Measurements from ENCODE around the gene RBM39. TPM values are rescaled to one million over a fixed set of nuclear protein-coding genes. Genes with fewer than 3 reads are reported as not detected.

RBM39 gene
- total and polyA plus RNA-seq, 2 of the 13 experiments (the other 11 are each of a cell fraction or from before 2014, with no cell fraction given) = 788 to 920 TPM

- TF ChIP-seq, protein P1, sequence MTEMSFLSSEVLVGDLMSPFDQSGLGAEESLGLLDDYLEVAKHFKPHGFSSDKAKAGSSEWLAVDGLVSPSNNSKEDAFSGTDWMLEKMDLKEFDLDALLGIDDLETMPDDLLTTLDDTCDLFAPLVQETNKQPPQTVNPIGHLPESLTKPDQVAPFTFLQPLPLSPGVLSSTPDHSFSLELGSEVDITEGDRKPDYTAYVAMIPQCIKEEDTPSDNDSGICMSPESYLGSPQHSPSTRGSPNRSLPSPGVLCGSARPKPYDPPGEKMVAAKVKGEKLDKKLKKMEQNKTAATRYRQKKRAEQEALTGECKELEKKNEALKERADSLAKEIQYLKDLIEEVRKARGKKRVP (CRISPR knock-in tag; IDR thresholded peaks at IDR 0.05) = peak in 1 of 2 experiments; percentile 8; a peak in 1 of 4 replicates
- no peak for TF ChIP-seq ZNF772 (CRISPR knock-in tag; IDR thresholded peaks at IDR 0.05)
- no peak for TF ChIP-seq ZNF292 (CRISPR knock-in tag; IDR thresholded peaks at IDR 0.05; ENCODE audit: borderline replicate concordance, low read depth)
- TF ChIP-seq HINFP (CRISPR knock-in tag; IDR thresholded peaks at IDR 0.05; ENCODE audit: low read depth) = no peak
- TF ChIP-seq CEBPG (CRISPR knock-in tag; IDR thresholded peaks at IDR 0.05) = 0 out of 2 replicates have a peak, but pooled peaks have one; percentile 15
- TF ChIP-seq BHLHE40 (IDR thresholded peaks at IDR 0.05; ENCODE audit: low read length) = no peak
- no peak for TF ChIP-seq HDAC2 (CRISPR knock-in tag; IDR thresholded peaks at IDR 0.05)
- TF ChIP-seq, protein P2, sequence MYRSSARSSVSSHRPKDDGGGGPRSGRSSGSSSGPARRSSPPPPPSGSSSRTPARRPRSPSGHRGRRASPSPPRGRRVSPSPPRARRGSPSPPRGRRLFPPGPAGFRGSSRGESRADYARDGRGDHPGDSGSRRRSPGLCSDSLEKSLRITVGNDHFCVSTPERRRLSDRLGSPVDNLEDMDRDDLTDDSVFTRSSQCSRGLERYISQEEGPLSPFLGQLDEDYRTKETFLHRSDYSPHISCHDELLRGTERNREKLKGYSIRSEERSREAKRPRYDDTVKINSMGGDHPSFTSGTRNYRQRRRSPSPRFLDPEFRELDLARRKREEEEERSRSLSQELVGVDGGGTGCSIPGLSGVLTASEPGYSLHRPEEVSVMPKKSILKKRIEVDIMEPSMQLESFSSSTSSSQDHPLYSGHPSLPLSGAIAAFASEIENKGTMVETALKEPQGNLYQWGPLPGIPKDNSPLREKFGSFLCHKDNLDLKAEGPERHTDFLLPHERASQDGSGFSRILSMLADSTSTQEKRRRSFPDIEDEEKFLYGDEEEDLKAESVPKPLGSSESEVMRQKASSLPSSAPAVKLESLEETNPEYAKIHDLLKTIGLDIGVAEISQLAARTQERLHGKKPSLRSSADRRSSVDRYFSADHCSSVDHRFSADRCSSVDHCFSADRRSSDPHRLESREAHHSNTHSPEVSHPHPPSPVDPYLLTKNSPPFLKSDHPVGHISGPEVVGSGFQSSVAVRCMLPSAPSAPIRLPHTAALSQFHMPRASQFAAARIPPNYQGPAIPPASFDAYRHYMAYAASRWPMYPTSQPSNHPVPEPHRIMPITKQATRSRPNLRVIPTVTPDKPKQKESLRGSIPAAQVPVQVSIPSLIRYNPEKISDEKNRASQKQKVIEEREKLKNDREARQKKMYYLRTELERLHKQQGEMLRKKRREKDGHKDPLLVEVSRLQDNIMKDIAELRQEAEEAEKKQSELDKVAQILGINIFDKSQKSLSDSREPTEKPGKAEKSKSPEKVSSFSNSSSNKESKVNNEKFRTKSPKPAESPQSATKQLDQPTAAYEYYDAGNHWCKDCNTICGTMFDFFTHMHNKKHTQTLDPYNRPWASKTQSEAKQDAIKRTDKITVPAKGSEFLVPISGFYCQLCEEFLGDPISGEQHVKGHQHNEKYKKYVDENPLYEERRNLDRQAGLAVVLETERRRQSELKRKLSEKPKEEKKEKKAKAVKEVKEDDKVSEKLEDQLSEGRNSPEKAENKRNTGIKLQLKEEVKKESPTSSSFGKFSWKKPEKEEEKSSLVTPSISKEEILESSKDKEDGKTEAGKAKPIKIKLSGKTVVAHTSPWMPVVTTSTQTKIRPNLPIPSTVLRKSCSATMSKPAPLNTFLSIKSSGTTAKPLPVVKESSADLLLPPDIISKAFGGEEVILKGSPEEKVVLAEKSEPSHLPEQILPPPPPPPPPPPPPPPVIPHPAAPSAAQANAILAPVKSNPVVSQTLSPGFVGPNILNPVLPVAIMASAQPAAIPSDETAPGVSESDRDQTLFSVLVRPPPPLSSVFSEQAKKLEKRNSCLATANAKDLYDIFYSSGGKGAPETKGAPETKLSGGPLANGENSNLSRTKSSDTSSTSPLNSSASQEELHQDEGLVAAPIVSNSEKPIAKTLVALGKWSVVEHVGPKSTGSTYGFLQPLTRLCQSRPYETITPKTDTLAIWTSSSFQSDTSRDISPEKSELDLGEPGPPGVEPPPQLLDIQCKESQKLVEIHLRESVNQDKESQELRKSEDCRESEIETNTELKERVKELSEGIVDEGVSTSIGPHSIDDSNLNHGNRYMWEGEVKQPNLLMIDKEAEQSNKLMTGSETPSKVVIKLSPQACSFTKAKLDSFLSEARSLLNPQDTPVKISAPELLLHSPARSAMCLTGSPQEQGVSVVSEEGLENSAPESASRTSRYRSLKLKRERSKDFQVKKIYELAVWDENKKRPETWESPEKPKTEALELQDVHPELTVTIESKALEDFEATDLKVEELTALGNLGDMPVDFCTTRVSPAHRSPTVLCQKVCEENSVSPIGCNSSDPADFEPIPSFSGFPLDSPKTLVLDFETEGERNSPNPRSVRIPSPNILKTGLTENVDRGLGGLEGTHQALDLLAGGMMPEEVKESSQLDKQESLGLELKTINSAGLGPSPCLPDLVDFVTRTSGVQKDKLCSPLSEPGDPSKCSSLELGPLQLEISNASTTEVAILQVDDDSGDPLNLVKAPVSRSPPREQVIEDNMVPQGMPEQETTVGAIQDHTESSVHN (CRISPR knock-in tag; IDR thresholded peaks at IDR 0.05) = no peak
- no peak for TF ChIP-seq SRSF1 (optimal IDR thresholded peaks at IDR 0.05; ENCODE audit: low read depth, low read length)
- TF ChIP-seq SMC3 (IDR thresholded peaks at IDR 0.05; ENCODE audit: low read length) = no peak
- TF ChIP-seq HOXA7 (CRISPR knock-in tag; IDR thresholded peaks at IDR 0.05) = no peak
- no peak for TF ChIP-seq KDM6A (CRISPR knock-in tag; IDR thresholded peaks at IDR 0.05; ENCODE audit: low read depth)
- no peak for TF ChIP-seq MATR3 (CRISPR knock-in tag; IDR thresholded peaks at IDR 0.05)
- peak; percentile 45; the same call in 1 of the 2 replicates for TF ChIP-seq MBD4 (IDR thresholded peaks at IDR 0.05; ENCODE audit: borderline replicate concordance, low read length)
- TF ChIP-seq ZNF547 (CRISPR knock-in tag; IDR thresholded peaks at IDR 0.05) = 0 out of 2 replicates have a peak, but pooled peaks have one; percentile 39
- TF ChIP-seq GLI4 (CRISPR knock-in tag; IDR thresholded peaks at IDR 0.05; ENCODE audit: borderline replicate concordance) = no peak
- no peak for TF ChIP-seq ZNF337 (CRISPR knock-in tag; IDR thresholded peaks at IDR 0.05; ENCODE audit: borderline replicate concordance, low read depth)
- no peak for TF ChIP-seq ATF7 (IDR thresholded peaks at IDR 0.05)
- no peak for TF ChIP-seq ATF7 (CRISPR knock-in tag; IDR thresholded peaks at IDR 0.05)
- no peak for TF ChIP-seq DR1 (CRISPR knock-in tag; IDR thresholded peaks at IDR 0.05)
- TF ChIP-seq SRSF9 (IDR thresholded peaks at IDR 0.05; ENCODE audit: borderline replicate concordance, insufficient read depth, low read depth, low read length, poor library complexity, severe bottlenecking) = no peak
Measured at GRCh38 chr20:35735826-35736470, 6.1 kb downstream of the RBM39 start (continued).
